ENCODE measurements around the gene HMX3.

The HMX3 gene

GRCh38 chr10:123135415-123136141 lies at the start of gene HMX3:
TSS of gene HMX3 (plus strand) at chr10:123135970. CDS start at chr10:123136051, 81 bp downstream.
- DNase-seq (ENCODE audit: low read depth in 2 of 2): no peak

DNA sequence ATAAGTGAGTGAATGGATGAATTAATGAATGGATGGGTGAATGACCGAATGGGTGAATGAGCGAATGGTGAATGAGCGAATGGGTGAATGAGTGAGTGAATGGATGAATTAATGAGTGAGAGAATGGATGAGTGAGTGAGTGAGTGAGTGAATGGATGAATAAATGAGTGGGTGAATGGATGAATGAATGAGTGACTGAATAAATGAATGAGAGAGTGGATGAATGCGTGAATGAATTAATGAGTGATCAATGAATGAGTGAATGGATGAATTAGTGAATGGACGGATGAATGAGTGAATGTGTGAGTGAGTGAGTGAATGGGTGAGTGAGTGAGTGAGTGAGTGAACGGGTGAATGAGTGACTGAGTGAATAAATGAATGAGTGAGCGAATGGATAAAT lies 49.5 kb upstream of the HMX3 start:
- no peak for DNase-seq (ENCODE audit: low read depth in 2 of 2)

DNA sequence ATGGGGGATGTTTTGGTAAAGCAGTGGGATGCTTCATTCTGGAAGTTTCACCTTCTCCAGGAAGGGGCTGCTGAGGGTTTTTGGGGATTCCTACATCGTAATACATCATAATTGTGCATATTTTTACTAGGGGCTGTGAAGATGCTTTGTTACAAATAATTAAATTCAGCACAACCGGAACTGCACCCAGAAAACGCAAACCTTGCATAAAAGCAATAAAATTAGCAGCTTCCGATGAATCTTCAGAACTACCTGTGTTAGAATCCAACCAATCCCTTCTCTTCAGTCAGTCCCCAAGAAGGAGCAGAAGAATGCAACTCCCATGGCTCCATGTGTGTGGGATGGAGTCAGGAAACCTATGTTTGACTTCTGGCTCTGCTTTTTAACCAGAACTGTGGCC lies 48.4 kb upstream of the HMX3 start:
- no peak for DNase-seq (ENCODE audit: low read depth in 2 of 2)

DNA sequence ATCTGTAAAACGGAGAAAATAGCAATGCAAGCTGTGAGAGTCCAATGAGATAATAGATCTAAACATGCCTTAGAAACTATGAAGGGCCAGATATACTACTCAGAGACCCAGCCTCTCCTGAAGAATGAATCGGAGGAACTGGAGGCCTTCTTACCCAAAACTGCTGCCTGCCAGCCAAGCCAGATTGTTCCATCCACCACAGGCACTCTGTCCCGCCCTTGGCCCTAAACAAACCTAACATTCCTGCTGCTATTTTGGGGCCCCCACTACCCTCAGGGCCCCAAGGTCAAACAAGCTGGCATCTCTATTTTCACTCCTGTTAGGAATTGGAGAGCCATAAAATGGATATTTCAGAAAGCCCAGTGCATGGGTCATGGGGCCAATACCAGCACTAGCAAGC lies 48.0 kb upstream of the HMX3 start:
- DNase-seq (ENCODE audit: low read depth in 2 of 2): no peak

DNA sequence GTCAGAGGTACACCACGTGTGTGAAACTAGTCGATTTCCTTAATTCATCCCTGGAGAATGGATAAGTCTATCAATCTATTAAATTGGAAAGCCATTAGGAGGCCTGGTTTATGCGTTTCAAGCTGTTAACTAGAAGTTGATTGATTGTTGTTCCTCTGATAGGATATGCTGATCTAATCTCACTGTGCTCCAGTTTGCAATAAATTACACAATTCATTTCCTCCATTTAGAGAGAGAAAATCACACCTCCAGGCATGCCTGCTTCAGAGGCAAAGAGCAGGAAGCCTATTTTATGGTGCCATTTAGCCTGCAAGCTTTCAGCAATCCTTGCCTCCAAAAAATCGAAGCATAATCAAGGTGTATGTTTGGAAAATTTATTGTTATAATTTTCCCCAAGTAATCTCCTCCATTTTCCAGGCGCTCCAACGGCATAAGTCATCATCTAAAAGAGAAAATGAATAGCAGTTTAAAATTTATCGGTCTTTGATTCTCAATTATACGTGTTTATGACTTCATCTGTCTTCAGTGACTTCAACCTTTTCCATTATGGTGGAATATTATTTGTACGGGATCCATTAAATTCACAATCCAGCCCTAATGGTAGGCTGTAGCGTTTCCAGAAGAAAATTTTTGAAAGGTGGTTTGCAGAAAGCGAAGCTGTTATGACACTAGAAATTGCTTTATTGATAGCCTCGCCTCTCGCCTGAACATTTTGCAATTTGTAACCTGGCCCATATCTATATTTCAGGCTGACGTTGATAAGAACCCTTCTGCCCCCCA lies 42.9 kb upstream of the HMX3 start:
- no peak for DNase-seq (ENCODE audit: low read depth in 2 of 2)

DNA sequence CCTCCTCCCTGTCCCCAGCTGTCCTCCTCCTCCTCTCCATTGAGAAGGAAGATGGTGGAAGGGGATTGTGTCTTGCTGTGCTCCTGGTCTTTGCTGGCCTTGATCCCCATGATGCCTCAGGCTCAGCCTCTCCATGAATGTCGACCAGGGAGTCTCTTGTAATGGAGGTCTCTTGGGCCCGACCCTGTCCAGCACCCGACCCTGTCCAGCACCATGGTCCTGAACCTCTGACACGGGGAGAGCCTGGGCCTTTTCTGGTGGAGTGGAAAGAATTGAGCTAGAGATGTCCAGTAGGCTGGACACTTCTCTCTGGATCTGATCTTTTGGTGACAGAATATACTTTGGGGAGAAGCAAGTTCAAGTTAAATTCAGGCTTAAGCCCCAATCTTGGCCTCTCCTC lies 42.3 kb upstream of the HMX3 start:
- DNase-seq (ENCODE audit: low read depth in 2 of 2): no peak

- no peak for DNase-seq (ENCODE audit: low read depth in 2 of 2)
These were observed 39.3 kb upstream of the HMX3 start for GRCh38 chr10:123096452-123096851.

GRCh38 chr10:123097039-123097438 lies 38.7 kb upstream of the HMX3 start:
- DNase-seq (ENCODE audit: low read depth in 2 of 2): no peak

DNA sequence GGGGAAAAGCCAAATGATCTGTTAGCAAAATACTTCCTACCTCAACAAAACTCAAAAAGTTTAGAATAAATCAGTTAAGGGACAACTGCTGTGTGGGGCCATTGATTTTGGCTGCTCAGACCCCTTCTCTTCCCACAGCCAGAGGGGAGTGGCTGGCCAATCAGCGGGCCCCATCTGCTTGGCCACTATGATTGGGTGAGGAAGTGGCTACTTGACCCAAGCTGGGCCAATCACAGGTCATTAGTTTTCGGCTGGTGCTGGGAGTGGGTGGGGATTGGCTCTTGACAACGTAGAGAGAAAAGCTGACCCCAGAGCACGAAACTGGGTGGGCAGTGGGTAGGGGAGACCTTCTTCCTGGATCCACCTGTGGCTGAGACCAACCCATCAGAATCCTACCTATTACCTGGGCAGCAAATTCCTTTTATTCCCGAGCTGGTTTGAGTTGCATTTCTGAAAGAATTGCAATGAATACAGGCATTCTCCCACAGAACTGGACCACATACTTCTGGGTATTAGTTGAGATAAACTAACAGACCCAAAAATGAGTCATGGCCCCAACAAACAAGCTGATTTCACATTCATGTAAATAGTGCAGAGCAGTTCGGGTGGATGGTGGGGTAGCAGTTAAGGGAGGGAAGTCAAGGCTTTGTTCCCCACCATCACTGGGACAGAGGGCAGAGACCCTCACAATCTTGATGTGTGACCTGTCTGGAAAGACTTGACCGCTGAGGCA lies 35.6 kb upstream of the HMX3 start:
- DNase-seq (ENCODE audit: low read depth in 2 of 2): no peak

DNA sequence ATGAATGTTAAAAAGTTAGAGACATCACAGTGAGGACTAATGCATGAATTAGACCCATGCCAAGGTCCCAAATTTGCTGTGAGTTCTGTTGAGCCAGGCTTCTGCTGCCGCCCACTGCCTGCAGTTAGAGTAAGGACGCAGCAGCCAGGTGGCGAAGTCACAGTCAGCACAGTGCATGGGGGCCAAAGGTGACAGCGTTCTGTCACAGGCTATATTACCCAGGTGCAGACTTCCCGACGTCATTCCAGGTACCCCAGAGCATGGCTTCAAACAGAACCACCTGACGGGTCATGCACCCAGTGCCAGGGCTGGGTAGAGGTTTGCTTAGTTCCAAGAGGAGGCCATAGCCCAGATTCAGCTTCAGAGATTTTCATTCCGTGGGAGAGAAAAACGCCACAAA lies 33.9 kb upstream of the HMX3 start:
- DNase-seq (ENCODE audit: low read depth in 2 of 2): no peak

DNA sequence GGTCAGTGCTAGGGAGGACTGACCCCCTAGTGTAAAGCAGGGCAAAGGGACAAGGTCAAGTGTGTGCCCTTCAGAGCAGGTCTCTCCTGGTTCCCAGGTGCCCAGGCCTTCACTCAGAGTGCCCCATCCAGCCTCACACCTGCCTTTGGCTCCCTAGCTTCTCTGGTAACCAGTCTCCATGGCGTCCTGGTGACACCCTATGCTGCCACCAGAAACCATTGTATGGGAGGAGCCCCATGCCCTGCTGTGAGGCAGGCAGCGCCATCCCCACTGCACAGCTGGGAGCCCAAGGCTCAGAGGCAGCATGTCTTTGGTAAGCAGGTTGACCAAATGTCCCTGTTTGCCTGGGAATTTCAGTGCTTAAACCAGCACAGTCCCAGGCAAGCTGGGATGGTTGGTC lies 33.1 kb upstream of the HMX3 start:
- no peak for DNase-seq (ENCODE audit: low read depth in 2 of 2)

- DNase-seq (ENCODE audit: low read depth in 2 of 2): no peak
These were observed 31.8 kb upstream of the HMX3 start for GRCh38 chr10:123103944-123104343.

DNA sequence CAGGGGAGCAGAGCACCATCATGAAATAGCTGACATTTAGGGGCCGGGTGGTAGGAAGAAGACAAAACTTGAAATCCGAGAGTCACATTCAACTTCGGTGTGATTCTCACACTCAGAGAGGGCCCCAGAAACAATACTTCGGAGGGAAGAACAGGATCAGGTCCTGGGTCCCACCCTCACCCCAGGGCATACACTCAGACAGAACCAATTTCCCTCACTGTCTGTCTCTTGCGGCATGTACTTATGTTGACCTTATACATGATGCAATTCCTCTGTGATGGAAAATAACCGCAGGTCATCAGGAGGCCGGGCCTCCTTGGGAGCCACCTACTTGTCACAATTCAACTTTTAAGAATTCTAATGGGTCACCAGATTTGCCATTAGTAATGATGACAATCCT lies 26.3 kb upstream of the HMX3 start:
- no peak for DNase-seq (ENCODE audit: low read depth in 2 of 2)

GRCh38 chr10:123117644-123118417 lies 17.9 kb upstream of the HMX3 start:
- DNase-seq (ENCODE audit: low read depth in 2 of 2): no peak

GRCh38 chr10:123119081-123119480 lies 16.7 kb upstream of the HMX3 start:
- no peak for DNase-seq (ENCODE audit: low read depth in 2 of 2)

DNA sequence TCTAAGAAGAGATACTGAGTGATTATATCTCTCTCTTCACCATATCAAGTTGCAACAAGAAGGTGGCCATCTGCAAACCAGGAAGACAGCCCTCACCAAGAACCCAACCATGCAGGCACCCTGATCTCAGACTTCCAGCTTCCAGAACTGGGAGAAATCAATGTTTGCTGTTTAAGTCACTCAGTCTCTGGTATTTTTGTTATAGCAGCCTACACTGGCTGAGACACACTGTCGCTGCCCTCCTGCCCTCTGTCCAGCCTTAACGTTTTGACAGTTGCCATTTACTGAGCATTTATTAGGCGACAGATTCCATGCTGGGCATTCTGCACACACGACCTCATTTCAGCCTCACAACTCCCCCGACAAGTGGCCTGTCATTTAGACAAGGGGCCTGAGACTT lies 9.5 kb upstream of the HMX3 start:
- DNase-seq (ENCODE audit: low read depth in 2 of 2): no peak

DNA sequence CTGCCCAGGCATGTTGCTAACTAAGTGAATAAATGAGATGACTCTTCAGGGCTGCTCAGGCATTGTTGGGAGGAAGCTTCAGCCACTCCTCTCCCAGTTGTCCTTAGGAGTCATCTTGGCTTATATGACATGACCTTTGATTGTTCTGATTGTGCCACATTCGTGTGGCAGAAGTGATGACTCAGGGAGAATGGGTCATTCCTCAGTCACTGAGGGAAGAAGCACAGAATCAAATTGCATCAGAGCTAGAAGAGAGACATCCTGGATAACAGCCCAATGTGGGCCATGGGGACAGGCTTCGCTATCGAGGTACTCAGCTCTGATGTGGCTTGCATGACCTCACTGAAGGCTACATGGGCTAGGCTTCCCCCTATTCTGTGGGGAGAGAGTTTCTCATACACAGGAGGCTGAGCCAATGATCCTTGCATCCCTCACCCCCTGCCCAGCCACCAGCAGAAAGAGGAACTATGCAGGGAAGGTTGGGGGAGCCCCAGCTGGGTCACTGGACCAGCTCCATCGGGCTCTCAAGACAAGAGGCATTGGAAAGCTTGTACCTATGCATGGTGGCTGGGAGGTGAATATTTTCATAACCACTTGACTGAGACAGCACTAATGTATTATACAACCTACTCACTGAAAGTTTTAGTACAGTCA lies 6.0 kb upstream of the HMX3 start:
- DNase-seq (ENCODE audit: low read depth in 2 of 2): no peak

- DNase-seq (ENCODE audit: low read depth in 2 of 2): peak; percentile 65 to 73
These were observed 2.9 kb upstream of the HMX3 start for GRCh38 chr10:123132576-123133477.

DNA sequence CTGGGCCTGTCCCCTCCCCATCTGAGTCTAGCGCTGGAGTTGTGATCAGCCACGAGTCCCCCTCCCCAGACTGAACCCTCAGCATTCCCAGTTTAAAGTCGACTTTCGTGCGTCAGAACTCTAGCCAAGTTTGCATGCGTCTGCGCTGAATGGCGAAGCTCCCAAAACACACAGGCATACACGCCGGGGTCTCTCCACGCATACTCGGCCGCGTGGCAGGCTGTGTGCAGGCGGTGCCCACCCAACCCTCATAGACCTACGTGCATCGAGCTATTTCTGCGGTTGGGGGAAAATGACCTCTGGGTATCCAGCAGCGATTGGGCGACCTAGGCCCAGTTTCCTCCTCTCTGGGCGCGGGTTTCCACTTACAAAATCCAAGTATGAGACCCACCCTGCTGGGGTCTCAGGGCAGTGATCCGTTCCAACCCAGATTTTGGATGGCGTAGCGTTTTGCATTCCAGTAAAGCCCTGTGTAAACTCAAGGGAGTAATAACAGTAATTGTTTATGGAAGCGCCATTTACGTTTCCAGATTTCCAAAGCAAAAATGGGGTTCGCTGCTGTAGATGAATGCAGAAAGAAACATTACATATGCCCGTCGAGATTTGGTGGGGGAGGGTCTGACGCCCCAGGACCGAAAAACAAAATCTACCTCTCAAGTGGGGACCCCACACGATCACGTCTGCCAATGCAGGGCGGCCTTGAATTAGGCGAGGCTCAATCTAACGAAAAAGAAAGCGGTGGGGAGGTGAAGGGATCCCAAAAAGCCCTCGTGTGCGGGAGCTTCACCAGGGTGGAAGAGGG lies 2.0 kb upstream of the HMX3 start:
- no peak for DNase-seq (ENCODE audit: low read depth in 2 of 2)
